Dermis microvascular lymphatic vessel endothelial cell (primary cell): ENCODE results near the gene CPLX3. TPM values are rescaled to one million over a fixed set of nuclear protein-coding genes. Genes with fewer than 3 reads are reported as not detected.
A peak's percentile ranks its signal among the peaks of the same experiment; 100 is the strongest.

Experiments
- DNase-seq, 2 donors: peaks; one replicate each; pipeline versions ENCODE4 v3.0.0 to v3.0.0-alpha.2; 2010; ENCODE audit warnings: low read depth in 2 of 2
- total RNA-seq: library from RNA; depleted of rRNA; stranded (reverse); fragments of >200 nt; gene quantifications from 2 replicates; pipeline ENCODE4 v1.2.1, GENCODE V29; 2014

CPLX3 gene
- total RNA-seq, 1 donor from 2014 or later, result not detected

GRCh38 chr15:74788042-74788682, 38.3 kb upstream of the CPLX3 start:
- no peak for DNase-seq

DNA sequence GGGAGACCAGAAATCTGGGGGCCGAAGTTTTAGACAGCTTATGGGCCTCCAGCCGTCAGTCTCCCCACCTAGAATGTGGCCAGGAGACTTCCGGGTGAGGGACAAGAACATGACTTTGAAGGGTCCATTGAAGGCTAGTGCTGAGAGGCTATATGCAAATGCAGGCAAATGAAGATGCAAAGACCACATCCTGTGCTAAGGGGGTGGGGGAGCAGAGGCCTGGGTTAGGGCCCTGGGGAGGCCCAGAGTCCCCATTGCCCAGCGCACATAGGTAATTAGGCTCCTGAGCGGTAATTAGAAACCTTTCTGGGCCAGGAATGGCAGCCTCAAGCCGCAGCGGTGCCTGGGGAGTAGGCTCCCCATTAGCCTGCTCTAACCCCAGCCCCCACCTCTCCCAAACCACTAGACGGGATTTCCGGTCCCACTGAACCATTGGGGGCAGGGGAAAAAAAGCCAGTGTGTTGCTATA, 37.7 kb upstream of the CPLX3 start:
- no peak for DNase-seq

- no peak for DNase-seq
Observed at GRCh38 chr15:74789171-74789631, 37.2 kb upstream of the CPLX3 start.

DNA sequence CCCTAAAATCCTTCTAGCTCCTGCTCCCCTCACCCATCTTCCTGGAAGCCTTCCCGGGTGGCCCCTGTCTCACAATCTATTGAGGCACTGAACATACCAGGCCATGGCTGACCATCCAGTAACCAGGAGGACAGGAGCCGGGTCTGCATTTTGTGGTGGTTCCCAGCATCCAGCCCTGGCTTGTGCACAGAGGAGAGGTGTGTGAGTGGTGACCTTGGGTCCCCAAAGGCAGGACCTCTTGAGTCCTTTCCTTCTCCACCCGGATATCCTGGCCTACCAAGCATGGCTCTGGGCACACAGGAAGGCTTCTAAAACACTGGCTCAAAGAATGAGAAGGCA, 36.7 kb upstream of the CPLX3 start:
- DNase-seq, result no peak

GRCh38 chr15:74790080-74790916, 36.1 kb upstream of the CPLX3 start:
- peak in 1 of 2 donors; percentile 34 for DNase-seq

DNA sequence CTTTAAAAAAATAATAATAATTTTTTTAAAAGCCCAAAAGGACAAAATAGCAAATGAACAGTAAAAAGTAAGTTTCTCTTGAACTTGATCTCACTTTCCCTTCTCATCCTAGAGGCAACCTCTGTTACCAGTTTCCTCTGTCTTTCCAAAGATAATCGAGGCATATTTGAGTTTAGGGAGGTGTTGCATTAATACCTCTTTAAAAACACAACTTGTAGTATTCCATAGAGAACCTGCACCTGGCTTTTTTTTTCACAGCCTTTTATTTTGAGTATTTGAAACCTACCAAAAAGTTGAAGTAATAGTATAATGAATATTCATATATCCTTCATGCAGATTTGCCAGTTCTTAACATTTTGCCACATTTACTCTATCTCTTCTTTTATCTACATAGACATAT, 35.4 kb upstream of the CPLX3 start:
- no peak for DNase-seq

GRCh38 chr15:74791667-74792066, 34.8 kb upstream of the CPLX3 start:
- no peak for DNase-seq

DNA sequence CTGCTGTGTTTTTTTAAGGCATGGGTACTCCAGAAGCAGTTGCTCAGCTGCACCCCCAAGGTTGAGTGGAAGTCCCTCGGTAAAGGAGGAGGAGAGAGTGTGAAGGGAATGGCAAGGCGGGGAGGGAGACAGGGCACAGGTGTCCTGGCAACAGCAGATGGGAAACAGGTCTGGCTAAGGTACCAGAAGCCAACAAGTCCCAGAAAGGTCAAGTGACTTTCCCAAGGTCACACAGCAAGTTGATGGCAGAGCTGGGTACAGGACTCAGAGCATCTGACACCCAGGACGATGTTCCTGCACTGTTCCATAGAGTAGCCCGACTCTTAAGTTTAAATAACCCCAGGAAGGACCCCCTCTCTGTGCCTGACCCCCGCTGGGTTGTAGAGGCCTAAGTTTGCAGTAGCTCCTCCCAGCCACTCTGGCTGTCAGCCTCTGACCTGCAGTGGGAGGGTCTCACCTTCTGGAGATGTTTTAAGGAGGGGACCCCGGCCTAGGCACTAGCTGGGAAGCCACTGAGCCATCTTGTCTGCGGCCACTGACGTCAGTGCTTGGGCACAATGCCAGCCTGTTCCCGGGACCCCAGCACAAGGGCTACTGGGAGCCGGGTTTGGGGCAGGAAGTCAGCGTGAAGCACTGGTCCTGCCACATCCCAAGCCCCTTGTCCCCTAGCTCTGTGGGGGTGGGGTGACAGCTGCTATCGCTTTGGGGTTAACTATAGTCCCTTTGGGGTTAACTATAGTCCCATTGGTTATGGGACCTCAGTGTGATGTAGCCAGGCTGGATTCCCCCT, 34.0 kb upstream of the CPLX3 start:
- no peak for DNase-seq

- DNase-seq, result peak in 1 of 2 donors; percentile 43
Observed at GRCh38 chr15:74793135-74794028, 33.0 kb upstream of the CPLX3 start.

- no peak for DNase-seq
Observed at GRCh38 chr15:74794248-74794969, 32.0 kb upstream of the CPLX3 start.

GRCh38 chr15:74794970-74795349, 31.5 kb upstream of the CPLX3 start:
- no peak for DNase-seq

- no peak for DNase-seq
Observed at GRCh38 chr15:74795966-74796625, 30.3 kb upstream of the CPLX3 start.

- DNase-seq, result no peak
Observed at GRCh38 chr15:74798388-74799254, 27.8 kb upstream of the CPLX3 start.

GRCh38 chr15:74799255-74799855, 27.1 kb upstream of the CPLX3 start:
- DNase-seq, result no peak

GRCh38 chr15:74799856-74800558, 26.4 kb upstream of the CPLX3 start:
- DNase-seq, result peak; percentile 28 to 62

DNA sequence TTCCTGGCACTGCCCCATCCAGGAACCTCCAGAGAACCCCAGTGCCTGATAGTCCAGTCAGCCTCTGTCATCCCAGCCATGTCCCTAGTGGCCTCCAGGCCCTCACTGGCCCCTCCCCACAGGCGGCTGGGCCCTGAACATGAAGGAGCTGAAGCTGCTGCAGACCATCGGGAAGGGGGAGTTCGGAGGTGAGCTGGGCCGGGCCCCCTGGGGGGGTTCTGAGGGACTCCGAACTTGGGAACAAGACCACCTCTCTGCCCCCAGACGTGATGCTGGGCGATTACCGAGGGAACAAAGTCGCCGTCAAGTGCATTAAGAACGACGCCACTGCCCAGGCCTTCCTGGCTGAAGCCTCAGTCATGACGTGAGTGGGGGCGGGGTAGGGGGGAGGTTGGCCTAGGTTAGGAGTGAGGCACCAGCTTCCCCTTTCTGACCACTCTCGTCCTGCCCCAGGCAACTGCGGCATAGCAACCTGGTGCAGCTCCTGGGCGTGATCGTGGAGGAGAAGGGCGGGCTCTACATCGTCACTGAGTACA, 25.8 kb upstream of the CPLX3 start:
- no peak for DNase-seq

- no peak for DNase-seq
Observed at GRCh38 chr15:74801311-74801997, 25.0 kb upstream of the CPLX3 start.
